Natural killer cell (primary cell): ENCODE data around the gene CES2. TPM values are rescaled to one million over a fixed set of nuclear protein-coding genes. Genes with fewer than 3 reads are reported as not detected.

ENCODE experiments used
- ATAC-seq, 3 donors: fragments of 150-1000 bp in 2 of 3; fragments of 200-7000 bp in 1 of 3; cut with Tn5 transposase; 1 replicate in 1 of 3; 2 replicates in 2 of 3; pipeline ENCODE4 v1.10.0; 2021; ENCODE audit warnings: mild to moderate bottlenecking in 2 of 3, moderate library complexity in 2 of 3
- DNase-seq, 2 donors: peaks; one replicate each; pipeline versions ENCODE4 v3.0.0 to v3.0.0-alpha.2; 2013 to 2021; ENCODE audit warnings: mixed read lengths in 1 of 2
- H3K27ac ChIP-seq: one replicate; pipeline ENCODE4 v1.5.1; 2013; ENCODE audit warnings: mild to moderate bottlenecking, low read length
- H3K27me3 ChIP-seq: one replicate; pipeline ENCODE4 v1.6.1; 2013; ENCODE audit warnings: low read length; ENCODE audit not compliant: control insufficient read depth, insufficient read depth
- H3K36me3 ChIP-seq: one replicate; pipeline ENCODE4 v1.6.1; 2013; ENCODE audit warnings: low read length; ENCODE audit not compliant: control insufficient read depth, insufficient read depth
- H3K4me1 ChIP-seq: one replicate; pipeline ENCODE4 v1.6.1; 2013; ENCODE audit warnings: low read length; ENCODE audit not compliant: control insufficient read depth, insufficient read depth
- H3K4me3 ChIP-seq: one replicate; pipeline ENCODE4 v1.5.1; 2013; ENCODE audit warnings: low read length
- H3K9me3 ChIP-seq: one replicate; pipeline ENCODE4 v1.6.1; 2013; ENCODE audit warnings: low read length; ENCODE audit not compliant: control insufficient read depth, insufficient read depth
- H3K27ac Mint-ChIP-seq, 2 donors: one replicate each; pipeline ENCODE4 v1.8.0; 2022; ENCODE audit warnings: mild to moderate bottlenecking in 2 of 2, mixed read lengths in 2 of 2, moderate library complexity in 1 of 2
- H3K27me3 Mint-ChIP-seq, 2 donors: one replicate each; pipeline ENCODE4 v1.8.0; 2022; ENCODE audit warnings: low read depth in 2 of 2, mixed read lengths in 2 of 2
- H3K36me3 Mint-ChIP-seq: one replicate; pipeline ENCODE4 v1.8.0; 2022; ENCODE audit warnings: mixed read lengths
- H3K4me1 Mint-ChIP-seq, 2 donors: one replicate each; pipeline ENCODE4 v1.8.0; 2022; ENCODE audit warnings: mixed read lengths in 2 of 2
- H3K4me3 Mint-ChIP-seq: one replicate; pipeline ENCODE4 v1.8.0; 2022; ENCODE audit warnings: mild to moderate bottlenecking, moderate library complexity, mixed read lengths
- H3K9me3 Mint-ChIP-seq, 2 donors: one replicate each; pipeline ENCODE4 v1.8.0; 2022; ENCODE audit warnings: mixed read lengths in 2 of 2
- WGBS: methylation state at CpG from one replicate; pipeline ENCODE4 v1.1.7; 2013; ENCODE audit warnings: missing lambda C conversion rate; ENCODE audit not compliant: insufficient coverage; 5-methylcytosine and 5-hydroxymethylcytosine counted together
- intact Hi-C: fragments of 100-400 bp; cut with micrococcal nuclease; formaldehyde crosslinking; loops from one replicate; pipeline ENCODE4 v1.14.2; 2022
- total RNA-seq, 4 donors: library from RNA; stranded (reverse); fragments of 120-200 nt in 1 of 4; gene quantifications; one replicate each; pipeline versions ENCODE4 v1.2.3 to v1.2.4, GENCODE V29; 2013 to 2022
- TF ChIP-seq, protein P1 (sequence below): fragments of 200-600 bp; IDR thresholded peaks from one replicate; pipeline ENCODE4 v1.8.0; 2022; ENCODE audit warnings: antibody characterized with exemption

CES2 gene
- total RNA-seq, 3 donors from 2014 or later (not counting 1 experiment from before 2014, with no cell fraction given), result 26.9 to 33.6 (median 33.1) TPM

DNA sequence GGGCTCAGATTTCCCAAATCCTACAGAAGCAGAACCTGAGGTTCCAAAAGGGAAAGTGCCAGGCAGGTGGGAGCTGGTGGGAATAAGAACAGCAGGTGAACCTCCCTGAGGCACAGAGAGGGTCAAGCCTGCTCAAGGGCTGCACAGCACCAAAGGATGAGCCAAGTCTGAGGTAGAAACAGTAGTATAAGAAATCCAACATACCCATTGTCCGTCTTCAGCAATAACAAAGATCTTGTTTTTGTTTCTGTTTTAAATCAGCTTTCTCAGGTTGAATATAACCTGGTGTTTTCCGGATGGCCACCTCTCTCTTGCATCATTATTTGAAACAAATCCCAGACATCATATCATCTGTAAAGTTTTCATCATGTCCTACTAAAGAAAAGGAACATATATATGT is 15.1 kb downstream of the CES2 start:
- peak overlapping the region; percentile 45 for H3K4me3 Mint-ChIP-seq
- ATAC-seq (no peak), DNase-seq (no peak)
- no peak overlapping the region for H3K4me3 ChIP-seq
- H3K27me3 ChIP-seq, result peaks cover 33% of the 10 kb centered on the region
- 56% methylated on average over 2 of the region's 2 CpGs for WGBS
- peaks cover 20% of the 10 kb centered on the region for H3K4me1 ChIP-seq
- peaks cover 32 to 38% of the 10 kb centered on the region in 2 donors for H3K27me3 Mint-ChIP-seq
- no peaks in the 10 kb centered on the region for H3K36me3 ChIP-seq
- H3K9me3 ChIP-seq, result no peaks in the 10 kb centered on the region
- no peak overlapping the region for H3K27ac Mint-ChIP-seq
- no peak overlapping the region for H3K27ac ChIP-seq
- intact Hi-C loops, result no loop called here
- H3K36me3 Mint-ChIP-seq, result peaks cover 7% of the 10 kb centered on the region
- peaks cover 23 to 28% of the 10 kb centered on the region in 2 donors for H3K4me1 Mint-ChIP-seq
- no peaks in the 10 kb centered on the region for H3K9me3 Mint-ChIP-seq
- TF ChIP-seq, protein P1, sequence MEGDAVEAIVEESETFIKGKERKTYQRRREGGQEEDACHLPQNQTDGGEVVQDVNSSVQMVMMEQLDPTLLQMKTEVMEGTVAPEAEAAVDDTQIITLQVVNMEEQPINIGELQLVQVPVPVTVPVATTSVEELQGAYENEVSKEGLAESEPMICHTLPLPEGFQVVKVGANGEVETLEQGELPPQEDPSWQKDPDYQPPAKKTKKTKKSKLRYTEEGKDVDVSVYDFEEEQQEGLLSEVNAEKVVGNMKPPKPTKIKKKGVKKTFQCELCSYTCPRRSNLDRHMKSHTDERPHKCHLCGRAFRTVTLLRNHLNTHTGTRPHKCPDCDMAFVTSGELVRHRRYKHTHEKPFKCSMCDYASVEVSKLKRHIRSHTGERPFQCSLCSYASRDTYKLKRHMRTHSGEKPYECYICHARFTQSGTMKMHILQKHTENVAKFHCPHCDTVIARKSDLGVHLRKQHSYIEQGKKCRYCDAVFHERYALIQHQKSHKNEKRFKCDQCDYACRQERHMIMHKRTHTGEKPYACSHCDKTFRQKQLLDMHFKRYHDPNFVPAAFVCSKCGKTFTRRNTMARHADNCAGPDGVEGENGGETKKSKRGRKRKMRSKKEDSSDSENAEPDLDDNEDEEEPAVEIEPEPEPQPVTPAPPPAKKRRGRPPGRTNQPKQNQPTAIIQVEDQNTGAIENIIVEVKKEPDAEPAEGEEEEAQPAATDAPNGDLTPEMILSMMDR, result no peak

DNA sequence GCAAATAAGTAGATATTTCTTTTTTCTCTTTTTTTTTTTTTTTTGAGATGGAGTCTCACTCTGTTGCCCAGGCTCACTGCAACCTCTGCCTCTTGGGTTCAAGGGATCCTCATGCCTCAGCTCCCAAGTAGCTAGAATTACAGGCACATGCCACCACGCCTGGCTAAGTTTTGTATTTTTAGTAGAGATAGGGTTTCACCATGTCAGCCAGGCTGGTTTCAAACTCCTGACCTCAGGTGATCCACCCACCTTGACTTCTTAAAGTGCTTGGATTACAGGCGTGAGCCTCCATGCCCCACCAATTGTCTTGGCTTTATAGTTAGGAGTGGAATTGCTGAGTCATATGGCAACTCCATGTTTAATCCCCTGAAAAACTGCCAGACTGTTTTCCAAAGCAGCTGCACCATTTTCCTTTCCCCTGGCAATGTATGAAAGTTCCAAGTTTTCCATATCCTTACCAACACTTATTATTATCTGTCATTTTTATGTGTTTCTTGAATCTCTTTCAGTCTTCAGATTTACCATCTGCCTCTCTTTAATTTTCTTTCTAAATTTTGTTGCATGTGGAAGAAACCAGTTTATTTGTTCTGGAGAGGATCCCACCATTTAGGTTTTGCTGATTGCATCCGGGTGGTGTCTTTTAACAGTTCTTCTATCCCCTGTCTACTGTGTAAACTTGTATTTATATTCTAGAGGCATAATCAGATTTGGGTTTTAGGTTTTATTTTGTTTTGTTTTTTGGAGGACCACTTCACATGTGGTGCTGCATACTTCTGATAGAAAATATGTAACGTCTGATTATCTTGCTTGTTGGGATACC is 15.9 kb downstream of the CES2 start:
- peaks cover 20% of the 10 kb centered on the region for H3K4me1 ChIP-seq
- H3K4me3 Mint-ChIP-seq, result no peak overlapping the region
- intact Hi-C loops, result loop anchor here (1.0 kb wide), 1 partner anchor 56 kb away; no protein-coding TSS in a partner anchor
- H3K27me3 ChIP-seq, result peaks cover 33% of the 10 kb centered on the region
- H3K9me3 Mint-ChIP-seq, result no peaks in the 10 kb centered on the region
- TF ChIP-seq, protein P1, result no peak
- H3K36me3 ChIP-seq, result no peaks in the 10 kb centered on the region
- H3K4me3 ChIP-seq, result no peak overlapping the region
- WGBS, result 64% methylated on average over 3 of the region's 4 CpGs
- H3K36me3 Mint-ChIP-seq, result peaks cover 7% of the 10 kb centered on the region
- ATAC-seq (no peak), DNase-seq (no peak)
- H3K9me3 ChIP-seq, result no peaks in the 10 kb centered on the region
- peaks cover 23 to 28% of the 10 kb centered on the region in 2 donors for H3K4me1 Mint-ChIP-seq
- peaks cover 32 to 38% of the 10 kb centered on the region in 2 donors for H3K27me3 Mint-ChIP-seq
- H3K27ac ChIP-seq, result no peak overlapping the region
- H3K27ac Mint-ChIP-seq, result no peak overlapping the region

DNA sequence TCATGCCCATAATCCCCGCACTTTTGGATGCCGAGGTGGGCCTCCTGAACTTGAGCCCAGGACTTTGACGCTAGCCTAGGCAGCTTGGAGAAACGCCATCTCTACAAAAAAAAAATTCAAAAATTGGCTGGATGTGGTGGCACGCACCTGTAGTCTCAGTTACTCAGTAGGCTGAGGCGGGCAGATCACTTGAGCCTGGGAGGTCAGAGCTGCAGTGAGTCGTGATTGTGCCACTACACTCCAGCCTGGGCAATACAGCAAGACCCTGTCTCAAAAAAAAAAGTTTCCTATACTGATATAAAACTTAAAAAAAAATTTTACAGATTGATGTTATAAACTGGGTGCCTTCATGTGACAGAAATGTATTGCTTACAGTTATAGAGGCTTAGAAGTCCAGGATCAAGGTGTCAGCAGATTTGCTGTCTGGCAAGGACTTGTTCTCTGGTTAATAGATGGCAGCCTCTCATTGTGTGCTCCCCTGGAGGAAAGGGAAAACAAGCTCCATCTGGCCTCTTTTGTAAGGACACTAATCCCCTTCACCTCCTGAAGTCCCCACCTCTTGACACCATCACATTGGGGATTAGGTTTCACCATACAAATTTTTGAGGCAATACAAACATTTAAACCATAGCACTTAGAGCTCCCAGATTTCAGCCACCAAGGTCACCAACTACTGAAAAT is 17.3 kb downstream of the CES2 start:
- ATAC-seq (no peak), DNase-seq (no peak)
- peaks cover 7% of the 10 kb centered on the region for H3K36me3 Mint-ChIP-seq
- peaks cover 34 to 38% of the 10 kb centered on the region in 2 donors for H3K27me3 Mint-ChIP-seq
- peaks cover 17% of the 10 kb centered on the region for H3K4me1 ChIP-seq
- TF ChIP-seq, protein P1, result no peak
- no peaks in the 10 kb centered on the region for H3K9me3 Mint-ChIP-seq
- no peak overlapping the region for H3K27ac ChIP-seq
- H3K27ac Mint-ChIP-seq, result no peak overlapping the region
- H3K9me3 ChIP-seq, result no peaks in the 10 kb centered on the region
- 83% methylated on average over 7 of the region's 7 CpGs for WGBS
- intact Hi-C loops, result no loop called here
- no peak overlapping the region for H3K4me3 Mint-ChIP-seq
- H3K36me3 ChIP-seq, result no peaks in the 10 kb centered on the region
- H3K4me1 Mint-ChIP-seq, result peaks cover 16 to 18% of the 10 kb centered on the region in 2 donors
- H3K4me3 ChIP-seq, result no peak overlapping the region
- H3K27me3 ChIP-seq, result peaks cover 33% of the 10 kb centered on the region
